K562 (cell line): ENCODE data around the gene PFKFB2.

Experiments used
- HDAC6 ChIP-seq: IDR thresholded peaks from 2 replicates; pipeline ENCODE4 v1.6.1; 2012; ENCODE audit warnings: low read depth, mild to moderate bottlenecking, control low read depth, inconsistent platforms, low read length, moderate library complexity
- POLR2G ChIP-seq: fragments of 200-400 bp; formaldehyde crosslinking; IDR thresholded peaks from 2 replicates; pipeline ENCODE4 v1.6.1; 2017; ENCODE audit warnings: low read depth, mild to moderate bottlenecking, antibody characterized with exemption, low read length, moderate library complexity
- RNF2 ChIP-seq: sonication (generic); IDR thresholded peaks from 2 replicates; pipeline ENCODE4 v1.6.1; 2016
- SPI1 ChIP-seq: IDR thresholded peaks from 2 replicates; pipeline ENCODE4 v1.6.1; 2011; ENCODE audit warnings: low read depth, low read length, control low read depth, borderline replicate concordance
- TCF7L2 ChIP-seq: fragments of 150-350 bp; IDR thresholded peaks from 2 replicates; pipeline ENCODE4 v1.6.1; 2016; ENCODE audit warnings: low read depth, mild to moderate bottlenecking, low read length, moderate library complexity
- TF ChIP-seq, protein P1 (sequence below): fragments of 250-450 bp; sonication (Bioruptor Pico); IDR thresholded peaks from 2 replicates; pipeline ENCODE4 v1.8.0; 2022; ENCODE audit warnings: moderate library complexity, mild to moderate bottlenecking, inconsistent platforms

DNA sequence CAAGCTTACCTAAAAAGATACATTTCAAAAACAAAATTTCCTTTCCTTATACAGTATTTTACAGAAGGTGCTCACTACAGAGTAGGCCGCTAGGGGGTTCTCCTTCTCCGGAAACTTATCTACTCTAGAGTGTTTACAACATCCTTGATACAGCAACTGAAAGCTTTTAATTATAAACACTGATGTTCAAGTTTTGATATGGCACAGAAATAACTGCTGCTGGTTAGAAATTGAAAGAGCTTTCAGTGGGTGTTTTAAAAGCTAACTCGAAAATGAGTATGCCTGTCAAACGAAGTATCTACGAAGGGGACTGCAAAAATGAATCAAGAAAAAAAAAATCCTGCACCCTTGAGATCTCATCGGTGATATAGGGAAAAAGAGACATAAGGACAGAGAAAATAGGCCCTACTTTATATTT is 3.1 kb upstream of the PFKFB2 start:
- TF ChIP-seq POLR2G: no peak
- no peak for TF ChIP-seq RNF2
- TF ChIP-seq HDAC6: no peak
- TF ChIP-seq, protein P1, sequence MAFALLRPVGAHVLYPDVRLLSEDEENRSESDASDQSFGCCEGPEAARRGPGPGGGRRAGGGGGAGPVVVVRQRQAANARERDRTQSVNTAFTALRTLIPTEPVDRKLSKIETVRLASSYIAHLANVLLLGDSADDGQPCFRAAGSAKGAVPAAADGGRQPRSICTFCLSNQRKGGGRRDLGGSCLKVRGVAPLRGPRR (CRISPR knock-in tag): no peak
- no peak for TF ChIP-seq TCF7L2
- TF ChIP-seq SPI1: no peak
